HG02623 (cell line): Measurements from ENCODE around the gene CPLX3.

Source experiments
- ATAC-seq: cut with Tn5 transposase; IDR thresholded peaks from one replicate; pipeline ENCODE4 v1.9.1; 2021; ENCODE audit warnings: moderate library complexity; ENCODE audit not compliant: unreplicated experiment

CPLX3 gene

GRCh38 chr15:74788042-74788682, 38.3 kb upstream of the CPLX3 start:
- ATAC-seq = no peak

DNA sequence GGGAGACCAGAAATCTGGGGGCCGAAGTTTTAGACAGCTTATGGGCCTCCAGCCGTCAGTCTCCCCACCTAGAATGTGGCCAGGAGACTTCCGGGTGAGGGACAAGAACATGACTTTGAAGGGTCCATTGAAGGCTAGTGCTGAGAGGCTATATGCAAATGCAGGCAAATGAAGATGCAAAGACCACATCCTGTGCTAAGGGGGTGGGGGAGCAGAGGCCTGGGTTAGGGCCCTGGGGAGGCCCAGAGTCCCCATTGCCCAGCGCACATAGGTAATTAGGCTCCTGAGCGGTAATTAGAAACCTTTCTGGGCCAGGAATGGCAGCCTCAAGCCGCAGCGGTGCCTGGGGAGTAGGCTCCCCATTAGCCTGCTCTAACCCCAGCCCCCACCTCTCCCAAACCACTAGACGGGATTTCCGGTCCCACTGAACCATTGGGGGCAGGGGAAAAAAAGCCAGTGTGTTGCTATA, 37.7 kb upstream of the CPLX3 start:
- peak; percentile 21 for ATAC-seq

GRCh38 chr15:74789171-74789631, 37.2 kb upstream of the CPLX3 start:
- ATAC-seq = no peak

DNA sequence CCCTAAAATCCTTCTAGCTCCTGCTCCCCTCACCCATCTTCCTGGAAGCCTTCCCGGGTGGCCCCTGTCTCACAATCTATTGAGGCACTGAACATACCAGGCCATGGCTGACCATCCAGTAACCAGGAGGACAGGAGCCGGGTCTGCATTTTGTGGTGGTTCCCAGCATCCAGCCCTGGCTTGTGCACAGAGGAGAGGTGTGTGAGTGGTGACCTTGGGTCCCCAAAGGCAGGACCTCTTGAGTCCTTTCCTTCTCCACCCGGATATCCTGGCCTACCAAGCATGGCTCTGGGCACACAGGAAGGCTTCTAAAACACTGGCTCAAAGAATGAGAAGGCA, 36.7 kb upstream of the CPLX3 start:
- ATAC-seq = no peak

DNA sequence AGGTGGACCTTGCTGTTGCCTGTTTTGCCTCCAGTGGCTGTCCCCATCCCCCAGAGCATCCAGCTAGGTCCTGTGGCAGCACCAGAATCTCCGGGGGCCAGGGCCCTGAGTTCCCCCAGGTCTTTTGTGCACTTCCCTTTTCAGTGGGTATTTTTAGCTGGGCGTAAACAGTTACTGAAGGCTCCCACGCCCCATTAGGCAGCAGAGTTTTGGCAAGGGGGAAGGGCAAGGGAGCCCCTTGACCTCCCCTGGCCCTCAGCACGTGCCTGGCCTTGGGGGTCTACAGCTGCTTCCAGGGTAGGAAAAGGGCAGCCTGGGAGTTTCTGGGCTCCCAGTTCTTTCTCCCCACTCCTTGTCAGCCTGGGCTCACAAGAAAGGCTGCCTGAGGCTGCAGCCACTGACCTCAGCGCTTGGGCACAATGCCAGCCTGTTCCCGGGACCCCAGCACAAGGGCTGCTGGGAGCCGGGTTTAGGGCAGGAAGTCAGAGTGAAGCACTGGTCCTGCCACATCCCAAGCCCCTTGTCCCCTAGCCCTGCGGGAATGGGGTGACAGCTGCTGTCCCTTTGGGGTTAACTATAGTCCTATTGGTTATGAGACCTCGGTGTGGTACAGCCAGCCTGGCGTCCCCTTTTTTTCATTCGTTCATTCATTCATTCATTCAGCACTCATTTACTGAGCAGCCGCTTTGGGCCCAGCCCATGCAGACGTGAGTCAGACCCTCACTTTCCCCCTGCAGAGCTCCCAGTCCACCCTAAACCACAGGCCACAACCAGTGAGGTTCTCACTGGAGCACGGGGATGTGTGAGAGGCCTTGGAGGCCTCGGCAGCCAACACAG, 36.1 kb upstream of the CPLX3 start:
- no peak for ATAC-seq

GRCh38 chr15:74791007-74791406, 35.4 kb upstream of the CPLX3 start:
- ATAC-seq = no peak

- no peak for ATAC-seq
These were observed 34.8 kb upstream of the CPLX3 start for GRCh38 chr15:74791667-74792066.

DNA sequence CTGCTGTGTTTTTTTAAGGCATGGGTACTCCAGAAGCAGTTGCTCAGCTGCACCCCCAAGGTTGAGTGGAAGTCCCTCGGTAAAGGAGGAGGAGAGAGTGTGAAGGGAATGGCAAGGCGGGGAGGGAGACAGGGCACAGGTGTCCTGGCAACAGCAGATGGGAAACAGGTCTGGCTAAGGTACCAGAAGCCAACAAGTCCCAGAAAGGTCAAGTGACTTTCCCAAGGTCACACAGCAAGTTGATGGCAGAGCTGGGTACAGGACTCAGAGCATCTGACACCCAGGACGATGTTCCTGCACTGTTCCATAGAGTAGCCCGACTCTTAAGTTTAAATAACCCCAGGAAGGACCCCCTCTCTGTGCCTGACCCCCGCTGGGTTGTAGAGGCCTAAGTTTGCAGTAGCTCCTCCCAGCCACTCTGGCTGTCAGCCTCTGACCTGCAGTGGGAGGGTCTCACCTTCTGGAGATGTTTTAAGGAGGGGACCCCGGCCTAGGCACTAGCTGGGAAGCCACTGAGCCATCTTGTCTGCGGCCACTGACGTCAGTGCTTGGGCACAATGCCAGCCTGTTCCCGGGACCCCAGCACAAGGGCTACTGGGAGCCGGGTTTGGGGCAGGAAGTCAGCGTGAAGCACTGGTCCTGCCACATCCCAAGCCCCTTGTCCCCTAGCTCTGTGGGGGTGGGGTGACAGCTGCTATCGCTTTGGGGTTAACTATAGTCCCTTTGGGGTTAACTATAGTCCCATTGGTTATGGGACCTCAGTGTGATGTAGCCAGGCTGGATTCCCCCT, 34.0 kb upstream of the CPLX3 start:
- no peak for ATAC-seq

- ATAC-seq = no peak
These were observed 33.0 kb upstream of the CPLX3 start for GRCh38 chr15:74793135-74794028.

GRCh38 chr15:74794248-74794969, 32.0 kb upstream of the CPLX3 start:
- no peak for ATAC-seq

DNA sequence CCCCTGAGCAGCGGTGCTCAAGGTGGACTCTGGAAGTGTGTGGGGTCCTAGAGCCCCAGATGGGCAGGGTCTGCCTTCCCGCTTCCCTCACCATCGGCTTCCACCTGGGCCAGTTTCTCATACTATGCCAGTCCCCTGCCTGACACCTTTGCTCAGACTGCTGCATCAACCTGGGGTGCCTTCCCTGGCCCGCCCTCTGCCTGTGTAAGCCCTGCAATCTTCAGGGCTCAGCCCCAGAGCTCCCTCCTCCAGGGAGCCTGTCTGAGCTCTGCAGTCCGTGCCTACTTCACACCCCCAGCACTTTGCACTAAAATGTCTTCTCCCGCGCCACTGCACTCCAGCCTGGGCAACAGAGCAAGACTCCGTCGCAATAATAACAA, 31.5 kb upstream of the CPLX3 start:
- no peak for ATAC-seq

- ATAC-seq = no peak
These were observed 30.3 kb upstream of the CPLX3 start for GRCh38 chr15:74795966-74796625.

- no peak for ATAC-seq
These were observed 27.8 kb upstream of the CPLX3 start for GRCh38 chr15:74798388-74799254.

DNA sequence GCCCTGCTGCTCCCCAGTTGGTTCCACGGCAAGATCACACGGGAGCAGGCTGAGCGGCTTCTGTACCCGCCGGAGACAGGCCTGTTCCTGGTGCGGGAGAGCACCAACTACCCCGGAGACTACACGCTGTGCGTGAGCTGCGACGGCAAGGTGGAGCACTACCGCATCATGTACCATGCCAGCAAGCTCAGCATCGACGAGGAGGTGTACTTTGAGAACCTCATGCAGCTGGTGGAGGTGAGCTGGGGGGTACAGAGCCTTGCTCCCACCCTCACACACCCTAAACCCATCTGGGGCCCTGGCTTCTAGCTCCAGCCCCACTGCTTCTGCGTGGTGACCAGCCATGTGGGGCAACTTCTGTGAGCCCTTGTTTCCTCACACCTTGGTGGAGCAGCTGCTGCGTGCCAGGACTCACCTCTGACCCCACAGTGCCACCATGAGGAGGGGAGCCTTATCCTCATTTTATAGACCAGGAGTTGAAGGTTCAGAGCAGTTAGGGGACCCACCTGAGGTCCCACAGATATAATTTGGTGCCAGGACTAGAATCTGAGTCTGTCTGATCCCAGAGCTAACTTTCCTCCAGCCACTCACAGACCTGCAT, 27.1 kb upstream of the CPLX3 start:
- ATAC-seq = no peak

DNA sequence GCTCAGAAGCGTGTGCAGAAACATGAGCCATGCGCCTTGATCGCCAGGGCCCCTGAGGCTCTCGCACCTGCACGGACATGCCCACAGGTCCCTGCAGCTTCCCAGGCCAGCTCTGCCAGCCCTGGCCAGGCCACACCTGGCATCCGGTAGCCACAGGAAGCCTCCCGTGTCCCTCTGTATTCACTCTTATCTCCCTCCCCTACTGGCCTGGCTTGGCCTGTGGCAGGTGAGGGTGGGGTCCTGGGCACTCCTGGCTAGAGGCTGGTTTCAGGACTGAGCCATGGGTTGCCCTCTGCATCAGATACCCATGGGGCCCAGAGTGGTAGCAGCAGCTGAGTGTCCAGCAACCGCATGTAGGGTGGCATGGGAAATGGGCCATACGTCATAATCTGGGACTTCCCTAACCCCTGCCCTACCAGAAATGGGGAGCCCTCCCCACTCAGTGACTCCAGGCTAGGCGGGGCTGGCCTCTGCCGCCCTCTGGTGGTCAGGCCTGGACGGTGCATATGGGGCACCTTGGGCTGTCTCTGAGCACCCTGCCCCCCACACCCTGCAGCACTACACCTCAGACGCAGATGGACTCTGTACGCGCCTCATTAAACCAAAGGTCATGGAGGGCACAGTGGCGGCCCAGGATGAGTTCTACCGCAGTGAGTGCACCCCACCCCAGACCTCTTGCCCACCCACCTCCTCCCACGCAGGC, 26.4 kb upstream of the CPLX3 start:
- peak; percentile 69 for ATAC-seq

DNA sequence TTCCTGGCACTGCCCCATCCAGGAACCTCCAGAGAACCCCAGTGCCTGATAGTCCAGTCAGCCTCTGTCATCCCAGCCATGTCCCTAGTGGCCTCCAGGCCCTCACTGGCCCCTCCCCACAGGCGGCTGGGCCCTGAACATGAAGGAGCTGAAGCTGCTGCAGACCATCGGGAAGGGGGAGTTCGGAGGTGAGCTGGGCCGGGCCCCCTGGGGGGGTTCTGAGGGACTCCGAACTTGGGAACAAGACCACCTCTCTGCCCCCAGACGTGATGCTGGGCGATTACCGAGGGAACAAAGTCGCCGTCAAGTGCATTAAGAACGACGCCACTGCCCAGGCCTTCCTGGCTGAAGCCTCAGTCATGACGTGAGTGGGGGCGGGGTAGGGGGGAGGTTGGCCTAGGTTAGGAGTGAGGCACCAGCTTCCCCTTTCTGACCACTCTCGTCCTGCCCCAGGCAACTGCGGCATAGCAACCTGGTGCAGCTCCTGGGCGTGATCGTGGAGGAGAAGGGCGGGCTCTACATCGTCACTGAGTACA, 25.8 kb upstream of the CPLX3 start:
- no peak for ATAC-seq

DNA sequence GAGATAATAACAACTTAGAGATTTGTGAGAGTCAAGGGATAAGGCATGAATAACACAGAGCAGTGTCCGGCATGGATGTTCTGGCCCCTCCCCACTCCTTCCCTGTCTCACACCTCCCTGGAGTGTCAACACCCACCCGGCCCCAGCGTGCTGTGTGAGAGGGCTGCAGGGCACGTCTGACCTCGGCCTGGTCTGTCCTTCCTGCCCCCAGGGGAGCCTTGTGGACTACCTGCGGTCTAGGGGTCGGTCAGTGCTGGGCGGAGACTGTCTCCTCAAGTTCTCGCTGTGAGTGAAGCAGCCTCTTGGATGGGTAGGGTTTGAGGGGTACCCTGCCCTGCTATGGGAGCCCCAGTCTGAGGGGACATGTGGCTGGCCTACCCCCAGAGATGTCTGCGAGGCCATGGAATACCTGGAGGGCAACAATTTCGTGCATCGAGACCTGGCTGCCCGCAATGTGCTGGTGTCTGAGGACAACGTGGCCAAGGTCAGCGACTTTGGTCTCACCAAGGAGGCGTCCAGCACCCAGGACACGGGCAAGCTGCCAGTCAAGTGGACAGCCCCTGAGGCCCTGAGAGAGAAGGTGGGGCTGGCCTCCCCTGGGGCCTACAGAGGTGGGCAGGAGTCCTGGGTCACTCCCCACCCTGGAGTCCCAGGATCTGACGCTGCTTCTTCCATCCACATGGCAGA, 25.0 kb upstream of the CPLX3 start:
- ATAC-seq = no peak
